Lower lobe of right lung (tissue), 2 donors: ENCODE measurements around the gene CEL. TPM values are rescaled to one million over a fixed set of nuclear protein-coding genes. Genes with fewer than 3 reads are reported as not detected.

Experiments
- ATAC-seq, 2 donors: fragments of 200-7000 bp; cut with Tn5 transposase; one replicate each; pipeline ENCODE4 v1.9.1; 2020 to 2022; ENCODE audit warnings: mild to moderate bottlenecking in 2 of 2, moderate library complexity in 2 of 2
- DNase-seq: peaks from one replicate; pipeline ENCODE4 v3.0.0-alpha.2; 2020
- H3K27ac ChIP-seq: fragments of 200-600 bp; one replicate; pipeline ENCODE4 v1.8.0; 2022
- H3K27me3 ChIP-seq: fragments of 200-600 bp; one replicate; pipeline ENCODE4 v1.8.0; 2022; ENCODE audit warnings: low read depth
- H3K36me3 ChIP-seq: fragments of 200-600 bp; one replicate; pipeline ENCODE4 v1.8.0; 2022; ENCODE audit warnings: mild to moderate bottlenecking
- H3K4me1 ChIP-seq: fragments of 200-600 bp; one replicate; pipeline ENCODE4 v1.8.0; 2022
- H3K4me3 ChIP-seq: fragments of 200-600 bp; one replicate; pipeline ENCODE4 v1.8.0; 2022; ENCODE audit warnings: mild to moderate bottlenecking
- H3K9me3 ChIP-seq: fragments of 200-600 bp; one replicate; pipeline ENCODE4 v1.8.0; 2022
- CTCF ChIP-seq: fragments of 200-600 bp; IDR thresholded peaks from one replicate; pipeline ENCODE4 v1.8.0; 2022; ENCODE audit warnings: antibody characterized with exemption, mild to moderate bottlenecking
- intact Hi-C: fragments of 100-400 bp; cut with DNase I; formaldehyde crosslinking; loops from one replicate; pipeline ENCODE4 v1.11.0; 2022
- total RNA-seq: library from RNA; stranded (reverse); fragmentation: NEBNext Ultra II Directional; extraction: Animal tissue kit (Norgen Biotek cat#: 25700); gene quantifications from one replicate; pipeline ENCODE4 v1.2.1, GENCODE V29; 2021
- donor health status: DM: no; HTN: yes; CAD: no; lungs with severe emphysema.

The CEL gene
- total RNA-seq, 1 donor from 2014 or later, result 1.4 TPM

DNA sequence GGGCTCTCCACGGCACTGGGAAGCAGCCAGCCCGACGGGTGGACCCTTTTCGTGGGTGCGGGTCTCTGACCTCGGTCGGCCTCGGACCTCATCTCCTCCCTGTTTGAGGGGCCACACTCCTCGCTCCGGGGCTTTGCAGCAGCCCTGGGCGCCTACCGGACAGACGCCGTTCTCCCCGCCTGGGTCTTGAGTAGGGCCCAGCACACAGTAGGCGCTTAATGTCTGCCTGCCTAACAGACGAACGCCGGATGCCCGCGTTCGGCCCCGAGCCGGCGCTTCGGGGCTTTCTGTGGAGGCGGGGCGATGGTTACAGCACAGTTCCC is 31.8 kb upstream of the CEL start:
- DNase-seq (peak; percentile 58), ATAC-seq (peak; percentile 5 to 6)
- H3K4me1 ChIP-seq, result peaks cover 33% of the 10 kb centered on the region
- H3K27me3 ChIP-seq, result no peaks in the 10 kb centered on the region
- TF ChIP-seq CTCF, result no peak
- H3K4me3 ChIP-seq, result peak overlapping the region; percentile 91
- intact Hi-C loops, result no loop called here
- no peaks in the 10 kb centered on the region for H3K9me3 ChIP-seq
- peak overlapping the region; percentile 97 for H3K27ac ChIP-seq
- peaks cover 7% of the 10 kb centered on the region for H3K36me3 ChIP-seq

- Histone ChIP-seq H3K4me3 (peak within 1 kb of the TSS; percentile 91), H3K27ac (peak within 1 kb of the TSS; percentile 97), H3K9me3 (no peaks in the 10 kb centered on the region), H3K4me1 (peaks cover 33% of the 10 kb centered on the region), H3K27me3 (no peaks in the 10 kb centered on the region), H3K36me3 (peaks cover 7% of the 10 kb centered on the region)
- no peak for TF ChIP-seq CTCF
- peak; percentile 93 for DNase-seq
- intact Hi-C loops, result no loop called here
- ATAC-seq, result peak; percentile 99
Observed at GRCh38 chr9:133030317-133031129, 31.3 kb upstream of the CEL start, which contains the start of gene GTF3C5. GTF3C5 (plus strand) TSS chr9:133030997; CDS start chr9:133031012, 15 bp downstream.

DNA sequence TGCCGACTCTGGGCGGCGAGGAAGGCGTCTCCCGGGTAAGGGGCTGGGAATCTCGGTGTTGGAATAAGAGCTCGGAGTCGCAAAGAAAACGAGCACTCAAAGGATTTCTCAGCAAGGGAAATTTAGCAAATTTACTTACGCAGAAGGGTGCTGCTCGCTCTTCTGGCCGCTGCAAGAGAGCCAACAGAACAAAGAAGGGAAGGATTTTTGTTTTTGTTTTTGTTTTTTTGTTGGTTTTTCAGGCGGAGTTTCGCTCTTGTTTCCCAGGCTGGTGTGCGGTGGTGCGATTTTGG is 30.7 kb upstream of the CEL start:
- intact Hi-C loops, result no loop called here
- peak overlapping the region; percentile 97 for H3K27ac ChIP-seq
- H3K9me3 ChIP-seq, result no peaks in the 10 kb centered on the region
- H3K4me1 ChIP-seq, result peaks cover 33% of the 10 kb centered on the region
- H3K36me3 ChIP-seq, result peaks cover 11% of the 10 kb centered on the region
- peak overlapping the region; percentile 91 for H3K4me3 ChIP-seq
- DNase-seq, result peak; percentile 42
- no peak for ATAC-seq
- no peaks in the 10 kb centered on the region for H3K27me3 ChIP-seq
- TF ChIP-seq CTCF, result no peak

- H3K27ac ChIP-seq, result peak overlapping the region; percentile 97
- ATAC-seq, result no peak
- peaks cover 33% of the 10 kb centered on the region for H3K4me1 ChIP-seq
- intact Hi-C loops, result no loop called here
- H3K4me3 ChIP-seq, result peak overlapping the region; percentile 91
- peaks cover 11% of the 10 kb centered on the region for H3K36me3 ChIP-seq
- H3K9me3 ChIP-seq, result no peaks in the 10 kb centered on the region
- peak; percentile 10 for DNase-seq
- TF ChIP-seq CTCF, result no peak
- H3K27me3 ChIP-seq, result no peaks in the 10 kb centered on the region
Observed at GRCh38 chr9:133031496-133031911, 30.3 kb upstream of the CEL start.

DNA sequence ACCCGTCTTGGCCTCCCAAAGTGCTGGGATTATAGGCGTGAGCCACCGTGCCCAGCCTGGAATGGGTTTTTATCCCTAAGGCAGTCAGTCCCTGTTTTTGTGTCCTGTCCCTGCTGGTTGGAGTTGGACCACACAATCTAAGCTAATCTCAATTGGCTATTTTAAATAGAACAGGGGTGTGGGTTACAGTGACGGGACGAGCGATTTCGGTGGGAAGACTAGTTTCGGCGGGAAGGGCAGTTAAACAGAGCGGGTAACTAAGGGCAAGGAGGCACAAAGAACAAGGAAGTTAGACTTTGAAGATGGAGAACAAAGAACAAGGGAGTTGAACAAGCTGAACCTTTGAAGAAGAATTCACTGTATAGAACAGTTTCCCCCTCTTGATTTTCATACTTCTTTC is 29.6 kb upstream of the CEL start:
- H3K4me1 ChIP-seq, result peaks cover 33% of the 10 kb centered on the region
- intact Hi-C loops, result no loop called here
- no peaks in the 10 kb centered on the region for H3K9me3 ChIP-seq
- peak; percentile 18 for DNase-seq
- no peaks in the 10 kb centered on the region for H3K27me3 ChIP-seq
- peak overlapping the region; percentile 91 for H3K4me3 ChIP-seq
- H3K36me3 ChIP-seq, result peaks cover 11% of the 10 kb centered on the region
- no peak overlapping the region for H3K27ac ChIP-seq
- no peak for TF ChIP-seq CTCF
- ATAC-seq, result no peak
